Measurements from ENCODE around the gene PCSK6. TPM values are rescaled to one million over a fixed set of nuclear protein-coding genes. Genes with fewer than 3 reads are reported as not detected.

Gene PCSK6
- total RNA-seq, 4 donors from 2014 or later, result 4.0 to 28.6 (median 17.5) TPM

DNA sequence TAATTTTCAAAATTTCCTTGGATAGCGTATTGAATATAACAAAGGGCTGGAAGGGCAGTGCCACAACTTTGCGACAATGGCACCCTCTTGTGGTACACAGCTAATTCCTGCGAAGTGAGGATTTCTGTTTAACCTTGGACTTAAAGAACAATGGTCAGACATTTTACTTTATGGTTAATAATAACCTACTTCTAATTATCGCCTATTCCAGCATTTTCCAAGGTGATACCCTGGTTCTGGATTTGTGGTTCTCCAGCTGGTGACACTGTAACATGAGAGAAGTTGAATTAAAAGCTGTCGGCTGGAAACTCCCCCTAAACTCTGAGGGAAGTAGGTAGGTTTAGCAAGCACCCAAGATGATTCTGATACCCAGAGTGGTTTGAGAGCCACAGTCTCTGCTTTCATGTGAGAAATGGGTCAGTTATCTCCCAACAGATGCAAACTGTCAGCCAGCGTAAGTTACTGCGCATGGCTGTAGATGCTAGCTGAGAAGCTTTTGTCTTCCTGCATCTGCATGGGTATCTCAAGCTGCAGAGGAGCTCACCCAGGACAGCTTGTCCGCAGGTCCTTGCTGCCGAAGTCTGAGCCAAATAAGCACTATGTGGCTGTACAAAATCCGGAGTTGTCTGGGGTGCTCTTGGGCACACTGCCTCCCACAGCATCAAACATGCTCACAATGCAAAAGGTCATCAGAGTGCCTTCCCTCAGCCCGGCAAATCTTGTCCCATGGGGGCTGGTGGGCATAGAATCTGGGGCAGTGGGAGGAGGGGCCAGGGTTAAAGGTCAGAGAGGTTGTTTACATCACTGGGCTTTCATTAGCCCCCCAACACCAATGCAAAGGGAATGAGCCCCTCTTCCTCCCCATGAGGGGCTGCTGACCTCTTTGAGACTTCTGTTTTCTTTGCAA, 231.0 kb downstream of the PCSK6 start:
- no peak overlapping the region for H3K27ac ChIP-seq
- no peak for TF ChIP-seq POLR2A (IDR thresholded peaks at IDR 0.05)
- TF ChIP-seq, protein P1, sequence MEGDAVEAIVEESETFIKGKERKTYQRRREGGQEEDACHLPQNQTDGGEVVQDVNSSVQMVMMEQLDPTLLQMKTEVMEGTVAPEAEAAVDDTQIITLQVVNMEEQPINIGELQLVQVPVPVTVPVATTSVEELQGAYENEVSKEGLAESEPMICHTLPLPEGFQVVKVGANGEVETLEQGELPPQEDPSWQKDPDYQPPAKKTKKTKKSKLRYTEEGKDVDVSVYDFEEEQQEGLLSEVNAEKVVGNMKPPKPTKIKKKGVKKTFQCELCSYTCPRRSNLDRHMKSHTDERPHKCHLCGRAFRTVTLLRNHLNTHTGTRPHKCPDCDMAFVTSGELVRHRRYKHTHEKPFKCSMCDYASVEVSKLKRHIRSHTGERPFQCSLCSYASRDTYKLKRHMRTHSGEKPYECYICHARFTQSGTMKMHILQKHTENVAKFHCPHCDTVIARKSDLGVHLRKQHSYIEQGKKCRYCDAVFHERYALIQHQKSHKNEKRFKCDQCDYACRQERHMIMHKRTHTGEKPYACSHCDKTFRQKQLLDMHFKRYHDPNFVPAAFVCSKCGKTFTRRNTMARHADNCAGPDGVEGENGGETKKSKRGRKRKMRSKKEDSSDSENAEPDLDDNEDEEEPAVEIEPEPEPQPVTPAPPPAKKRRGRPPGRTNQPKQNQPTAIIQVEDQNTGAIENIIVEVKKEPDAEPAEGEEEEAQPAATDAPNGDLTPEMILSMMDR (IDR thresholded peaks at IDR 0.05), result peak; percentile 68 to 94 (median 84)
- 32 to 34% methylated on average over 9 to 11 of the region's 11 CpGs for WGBS, 2 donors
- H3K4me1 ChIP-seq, result no peaks in the 10 kb centered on the region
- H3K4me3 ChIP-seq (replicated peaks in 1 of 3), result no peak overlapping the region
- H3K9me3 ChIP-seq, result no peaks in the 10 kb centered on the region
- no peaks in the 10 kb centered on the region for H3K36me3 ChIP-seq
- DNase-seq, result peak; percentile 61 to 65
- intact Hi-C loops (cut with DNase I), result loop anchor here (2.0 to 10.0 kb wide), 2 partner anchors 244 to 344 kb away; partner anchors contain the start of gene LRRK1
- H3K27me3 ChIP-seq, result no peaks in the 10 kb centered on the region

DNA sequence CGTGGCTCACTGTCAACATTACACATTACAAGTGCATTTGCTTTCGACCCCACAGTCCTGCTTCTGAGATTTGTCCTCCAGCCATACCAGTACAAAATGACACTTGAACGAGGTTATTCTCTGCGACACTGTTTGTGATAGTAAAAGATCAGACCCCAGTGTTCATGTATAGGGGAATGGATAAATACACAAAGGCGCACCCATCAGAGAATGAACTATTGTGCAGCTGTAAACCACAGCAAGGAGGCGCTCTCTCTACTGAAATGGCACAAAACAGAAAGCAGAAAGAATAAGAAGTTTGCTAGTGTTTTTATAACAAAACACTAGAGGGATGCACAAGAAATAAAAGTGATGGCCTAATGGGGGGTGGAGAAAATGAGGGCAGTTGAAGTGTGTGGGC, 232.8 kb downstream of the PCSK6 start:
- no peak for DNase-seq
- Histone ChIP-seq H3K27ac (no peak overlapping the region), H3K27me3 (no peaks in the 10 kb centered on the region), H3K36me3 (no peaks in the 10 kb centered on the region), H3K9me3 (no peaks in the 10 kb centered on the region), H3K4me3 (replicated peaks in 1 of 3) (no peak overlapping the region), H3K4me1 (peaks cover 0 to 3% of the 10 kb centered on the region in 2 donors)
- no peak for TF ChIP-seq POLR2A (IDR thresholded peaks at IDR 0.05)
- TF ChIP-seq, protein P1 (IDR thresholded peaks at IDR 0.05), result no peak
- intact Hi-C loops (cut with DNase I), result loop anchor here (2.0 to 10.0 kb wide), 2 partner anchors 168 to 342 kb away; partner anchors contain the start of gene LRRK1
- WGBS, 2 donors, result 85 to 87% methylated on average over 6 of the region's 6 CpGs

DNA sequence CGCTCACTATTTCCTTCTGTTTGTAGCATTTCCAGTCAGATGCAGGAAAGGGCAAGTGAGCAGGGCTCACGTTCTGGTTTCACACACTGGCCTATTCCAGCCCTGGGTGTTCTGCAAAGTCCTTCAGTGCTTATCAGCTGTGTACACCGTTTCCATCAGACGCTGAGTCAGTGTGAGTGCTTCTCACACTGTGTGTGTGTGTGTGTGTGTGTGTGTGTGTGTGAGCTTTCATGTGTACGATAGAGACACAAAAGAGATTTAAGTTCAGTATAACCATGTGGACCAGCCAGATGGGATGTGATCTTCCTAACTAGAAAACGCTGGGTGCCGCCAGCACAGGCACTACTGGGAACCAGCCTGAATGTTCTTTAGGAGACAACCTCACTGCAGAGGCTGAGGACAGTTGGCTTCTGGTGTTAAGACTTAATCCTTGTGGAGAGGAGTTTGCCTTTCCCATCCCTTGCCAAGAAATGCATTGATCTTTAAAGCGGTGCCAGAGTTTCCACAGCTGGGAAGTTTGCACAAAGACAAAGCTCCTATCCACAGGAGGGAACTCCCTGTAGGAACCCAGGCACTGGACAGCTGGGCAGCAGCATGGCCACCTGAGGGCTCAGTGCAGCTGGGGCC, 233.8 kb downstream of the PCSK6 start:
- Histone ChIP-seq H3K9me3 (no peaks in the 10 kb centered on the region), H3K4me1 (peaks cover under 1 to 3% of the 10 kb centered on the region in 2 donors), H3K4me3 (replicated peaks in 1 of 3) (no peak overlapping the region), H3K27ac (no peak overlapping the region), H3K27me3 (no peaks in the 10 kb centered on the region), H3K36me3 (no peaks in the 10 kb centered on the region)
- 33 to 38% methylated on average over 8 of the region's 8 CpGs for WGBS, 2 donors
- intact Hi-C loops (cut with DNase I), result loop anchor here (2.0 to 10.0 kb wide), 2 partner anchors 167 to 341 kb away; partner anchors contain the start of gene LRRK1
- TF ChIP-seq, protein P1 (IDR thresholded peaks at IDR 0.05), result no peak
- no peak for TF ChIP-seq POLR2A (IDR thresholded peaks at IDR 0.05)
- DNase-seq, result peak; percentile 66 to 70

DNA sequence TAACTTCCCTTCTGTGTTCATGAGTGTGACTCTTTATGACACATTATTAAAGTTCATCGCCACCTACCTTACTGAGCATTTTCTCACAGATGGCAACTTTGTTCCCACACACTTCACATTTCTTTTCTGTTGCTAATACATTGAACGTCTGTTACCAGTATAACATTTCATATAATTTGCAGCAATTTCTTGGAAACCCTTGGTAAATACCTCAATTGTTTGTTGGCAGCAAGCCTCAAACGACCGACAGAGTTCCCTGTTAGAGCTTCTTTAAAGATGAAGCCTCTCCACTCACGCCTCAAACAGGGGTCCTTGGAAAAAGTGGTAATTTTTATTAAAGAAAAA, 234.5 kb downstream of the PCSK6 start:
- WGBS, 2 donors, result 71 to 80% methylated on average over 5 of the region's 5 CpGs
- intact Hi-C loops (cut with DNase I), result loop anchor here (10.0 kb wide), 1 partner anchor 340 kb away; the partner anchor contains the start of gene LRRK1
- no peaks in the 10 kb centered on the region for H3K36me3 ChIP-seq
- H3K27ac ChIP-seq, result no peak overlapping the region
- no peak for TF ChIP-seq POLR2A (IDR thresholded peaks at IDR 0.05)
- TF ChIP-seq, protein P1 (IDR thresholded peaks at IDR 0.05), result no peak
- DNase-seq, result no peak
- H3K4me3 ChIP-seq (replicated peaks in 1 of 3), result no peak overlapping the region
- H3K4me1 ChIP-seq, result peaks cover 3 to 7% of the 10 kb centered on the region in 2 donors
- H3K27me3 ChIP-seq, result no peaks in the 10 kb centered on the region
- H3K9me3 ChIP-seq, result no peaks in the 10 kb centered on the region
